SJCRH30 (cell line): ENCODE measurements around the gene FUT2. TPM values are rescaled to one million over a fixed set of nuclear protein-coding genes. Genes with fewer than 3 reads are reported as not detected.
"Not testable (repeated sequence)": the region's sequence is repeated elsewhere in the genome, so short reads cannot be mapped to it uniquely, and the experiment has no call there.

Source experiments
- DNase-seq, 2 experiments: peaks; one replicate each; pipeline ENCODE4 v3.0.0-alpha.2; 2015 to 2020
- H3K27ac ChIP-seq: fragments of 250-450 bp; sonication (Bioruptor Pico); 2 replicates; pipeline ENCODE4 v1.5.1; 2020; ENCODE audit warnings: mild to moderate bottlenecking, moderate library complexity
- H3K27me3 ChIP-seq: fragments of 250-450 bp; sonication (Bioruptor Pico); 2 replicates; pipeline ENCODE4 v1.5.1; 2020; ENCODE audit warnings: mild to moderate bottlenecking, moderate library complexity
- H3K36me3 ChIP-seq: fragments of 250-450 bp; sonication (Bioruptor Pico); 2 replicates; pipeline ENCODE4 v1.5.1; 2020; ENCODE audit warnings: mild to moderate bottlenecking, moderate library complexity
- H3K4me1 ChIP-seq: fragments of 250-450 bp; sonication (Bioruptor Pico); 2 replicates; pipeline ENCODE4 v1.5.1; 2020; ENCODE audit warnings: mild to moderate bottlenecking, moderate library complexity
- H3K4me3 ChIP-seq: fragments of 250-450 bp; sonication (Bioruptor Pico); 2 replicates; pipeline ENCODE4 v1.5.1; 2020; ENCODE audit warnings: mild to moderate bottlenecking, moderate library complexity
- H3K9me3 ChIP-seq: fragments of 250-450 bp; sonication (Bioruptor Pico); replicated peaks from 2 replicates; pipeline ENCODE4 v1.5.1; 2020; ENCODE audit warnings: mild to moderate bottlenecking, moderate library complexity
- total RNA-seq: library from RNA; depleted of rRNA; stranded (reverse); fragments of >200 nt; shearing (Covaris generic); gene quantifications from 2 replicates; pipeline ENCODE4 v1.2.3, GENCODE V29; 2014

The FUT2 gene
- total RNA-seq, 1 experiment from 2014 or later = 0.30 TPM

DNA sequence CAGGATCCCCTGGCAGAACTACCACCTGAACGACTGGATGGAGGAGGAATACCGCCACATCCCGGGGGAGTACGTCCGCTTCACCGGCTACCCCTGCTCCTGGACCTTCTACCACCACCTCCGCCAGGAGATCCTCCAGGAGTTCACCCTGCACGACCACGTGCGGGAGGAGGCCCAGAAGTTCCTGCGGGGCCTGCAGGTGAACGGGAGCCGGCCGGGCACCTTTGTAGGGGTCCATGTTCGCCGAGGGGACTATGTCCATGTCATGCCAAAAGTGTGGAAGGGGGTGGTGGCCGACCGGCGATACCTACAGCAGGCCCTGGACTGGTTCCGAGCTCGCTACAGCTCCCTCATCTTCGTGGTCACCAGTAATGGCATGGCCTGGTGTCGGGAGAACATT, 7.5 kb downstream of the FUT2 start:
- DNase-seq = no peak
- H3K27ac ChIP-seq = no peak overlapping the region
- H3K9me3 ChIP-seq = no peaks in the 10 kb centered on the region
- H3K4me3 ChIP-seq = no peak overlapping the region
- no peaks in the 10 kb centered on the region for H3K36me3 ChIP-seq
- no peaks in the 10 kb centered on the region for H3K27me3 ChIP-seq
- H3K4me1 ChIP-seq = peaks cover 3% of the 10 kb centered on the region; the same call in 1 of the 2 replicates

- DNase-seq = peak in 1 of 2 experiments; percentile 39
- H3K27me3 ChIP-seq = no peaks in the 10 kb centered on the region
- H3K27ac ChIP-seq = no peak overlapping the region
- no peaks in the 10 kb centered on the region for H3K36me3 ChIP-seq
- no peaks in the 10 kb centered on the region for H3K9me3 ChIP-seq
- no peak overlapping the region for H3K4me3 ChIP-seq
- H3K4me1 ChIP-seq = no peaks in the 10 kb centered on the region
Measured at GRCh38 chr19:48705431-48705830, 9.7 kb downstream of the FUT2 start.

DNA sequence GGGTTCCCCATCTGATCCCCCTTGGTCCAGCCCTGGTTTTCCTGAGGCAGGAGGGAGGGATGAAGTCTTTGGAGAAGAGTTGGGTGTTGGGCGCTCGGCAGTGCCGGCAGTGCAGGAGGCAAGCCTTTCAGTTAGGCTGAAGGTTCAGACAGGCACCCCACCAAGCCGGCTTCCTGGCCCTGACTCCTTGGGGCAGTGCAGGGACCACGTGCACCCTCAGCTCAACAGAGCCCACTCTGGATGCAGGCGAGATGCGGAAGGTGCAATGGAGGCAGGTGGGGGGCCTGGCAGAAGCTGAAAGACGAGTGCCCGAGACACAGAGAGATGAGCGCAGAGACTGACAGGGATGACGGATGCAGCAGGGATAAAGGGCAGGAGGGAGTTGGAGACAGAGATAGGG, 12.7 kb downstream of the FUT2 start:
- Histone ChIP-seq H3K27me3 (no peaks in the 10 kb centered on the region), H3K27ac (no peak overlapping the region), H3K4me1 (no peaks in the 10 kb centered on the region), H3K4me3 (no peak overlapping the region), H3K36me3 (peaks cover 15% of the 10 kb centered on the region), H3K9me3 (no peaks in the 10 kb centered on the region)
- DNase-seq = no peak

DNA sequence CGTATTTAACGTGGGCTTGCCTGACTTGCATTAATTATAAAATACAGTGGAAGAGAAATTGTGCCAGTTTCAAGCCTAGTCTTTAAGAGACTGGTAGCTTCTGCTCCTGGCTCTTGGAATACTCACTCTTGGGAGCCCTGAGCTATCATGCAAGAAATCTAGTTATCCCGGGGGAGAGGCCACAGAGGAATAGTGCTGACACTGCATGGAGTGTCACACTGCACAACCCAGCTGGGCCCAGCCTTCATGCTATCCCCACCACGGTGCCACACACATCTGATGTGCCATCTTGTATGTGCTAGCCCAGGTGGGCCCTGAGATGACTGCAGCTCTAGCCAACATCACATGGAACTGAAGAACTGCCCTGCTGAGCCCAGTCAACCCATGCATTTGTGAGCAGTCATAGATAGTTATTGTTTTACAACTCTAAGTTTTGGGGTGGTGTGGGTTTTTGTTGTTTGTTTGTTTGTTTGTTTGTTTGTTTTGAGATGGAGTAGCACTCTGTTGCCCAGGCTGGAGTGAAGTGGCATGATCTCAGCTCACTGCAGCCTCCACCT, 15.4 kb downstream of the FUT2 start:
- Histone ChIP-seq H3K27me3 (no peaks in the 10 kb centered on the region), H3K4me3 (no peak overlapping the region), H3K27ac (no peak overlapping the region), H3K9me3 (no peaks in the 10 kb centered on the region), H3K36me3 (peaks cover 40% of the 10 kb centered on the region), H3K4me1 (no peaks in the 10 kb centered on the region)
- DNase-seq = peak in 1 of 2 experiments; percentile 28

GRCh38 chr19:48713041-48713863, 17.5 kb downstream of the FUT2 start:
- H3K36me3 ChIP-seq = peaks cover 40% of the 10 kb centered on the region
- H3K27me3 ChIP-seq = no peaks in the 10 kb centered on the region
- no peak for DNase-seq
- H3K4me1 ChIP-seq = no peaks in the 10 kb centered on the region
- no peak overlapping the region for H3K4me3 ChIP-seq
- no peak overlapping the region for H3K27ac ChIP-seq
- no peaks in the 10 kb centered on the region for H3K9me3 ChIP-seq

DNA sequence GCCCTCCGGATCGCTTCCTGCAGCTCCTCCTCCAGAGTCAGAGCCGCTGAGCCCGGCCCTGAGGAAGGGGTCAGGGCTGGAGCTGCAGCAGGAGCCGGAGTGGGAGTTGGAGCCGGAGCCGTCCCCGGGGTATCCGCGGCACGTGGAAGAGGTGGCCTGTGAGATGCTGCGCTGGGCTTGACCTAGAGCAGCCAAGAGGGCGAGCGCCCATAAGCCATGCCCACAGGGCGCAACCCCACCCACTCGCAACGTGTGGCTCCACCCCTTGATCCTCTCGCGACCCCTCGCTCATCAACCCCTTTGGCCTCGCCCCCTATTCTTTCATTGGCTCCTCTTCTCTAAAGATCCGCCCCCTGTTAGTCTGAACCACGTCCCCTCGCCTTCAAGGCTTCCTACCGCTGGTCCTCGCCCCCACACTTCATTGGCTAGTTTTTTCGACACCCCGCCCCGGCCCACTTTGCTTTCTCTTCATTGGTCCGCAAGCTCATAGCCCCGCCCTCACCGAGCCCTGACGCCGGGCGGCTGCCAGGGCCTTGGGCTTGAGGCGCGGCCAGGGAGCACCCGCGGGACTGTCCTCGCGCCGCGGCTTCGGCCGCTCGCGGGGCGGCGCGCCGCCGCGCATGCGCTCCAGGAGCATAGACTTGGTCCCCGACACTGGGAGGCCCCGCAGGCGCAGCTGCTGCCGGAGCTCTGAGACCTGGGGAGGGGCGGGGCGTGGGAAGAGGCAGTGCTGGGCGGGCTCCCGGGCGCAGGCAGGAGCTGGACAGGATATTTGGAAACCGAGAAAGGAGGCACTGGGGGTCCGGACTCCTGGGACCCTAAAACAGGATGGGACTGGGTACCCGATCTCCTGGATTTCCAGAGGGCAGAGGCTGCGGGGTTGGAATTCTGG, 18.3 kb downstream of the FUT2 start:
- DNase-seq = peak in 1 of 2 experiments; percentile 13
- no peaks in the 10 kb centered on the region for H3K4me1 ChIP-seq

GRCh38 chr19:48714759-48715675, 19.2 kb downstream of the FUT2 start:
- H3K36me3 ChIP-seq = peaks cover 40% of the 10 kb centered on the region
- H3K27ac ChIP-seq = no peak overlapping the region
- no peaks in the 10 kb centered on the region for H3K9me3 ChIP-seq
- DNase-seq = no peak
- H3K4me1 ChIP-seq = no peaks in the 10 kb centered on the region
- H3K27me3 ChIP-seq = no peaks in the 10 kb centered on the region
- H3K4me3 ChIP-seq = no peak overlapping the region

More for the DNA sequence above, 18.3 kb downstream of the FUT2 start:
- H3K9me3 ChIP-seq = no peaks in the 10 kb centered on the region
- H3K36me3 ChIP-seq = peaks cover 40% of the 10 kb centered on the region
- no peak overlapping the region for H3K27ac ChIP-seq
- no peaks in the 10 kb centered on the region for H3K27me3 ChIP-seq
- no peak overlapping the region for H3K4me3 ChIP-seq

DNA sequence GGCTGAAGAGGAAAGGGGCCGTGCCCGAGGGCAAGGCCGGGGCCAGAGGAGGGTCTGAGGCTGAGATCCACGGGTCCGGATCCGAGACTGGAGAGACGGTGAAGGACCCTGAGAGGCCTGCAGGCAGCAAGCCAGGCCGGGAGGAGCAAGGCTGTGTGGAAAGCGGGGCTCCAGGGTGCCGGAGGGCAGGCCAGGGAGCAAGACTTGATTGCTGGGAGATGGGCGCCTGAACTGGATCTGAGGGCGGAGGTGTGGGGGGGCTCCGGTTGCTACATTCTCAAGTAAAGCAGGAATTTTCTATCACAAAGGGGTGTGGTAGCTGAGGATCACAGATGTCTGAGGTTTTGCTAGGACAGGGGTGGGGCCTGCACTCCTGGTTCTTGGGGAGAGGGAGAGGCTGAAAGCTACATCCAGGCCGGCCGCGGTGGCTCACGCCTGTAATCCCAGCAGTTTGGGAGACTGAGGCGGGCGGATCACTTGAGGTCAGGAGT, 20.0 kb downstream of the FUT2 start:
- H3K4me1 ChIP-seq = no peaks in the 10 kb centered on the region
- no peaks in the 10 kb centered on the region for H3K27me3 ChIP-seq
- DNase-seq = no peak
- H3K36me3 ChIP-seq = peaks cover 40% of the 10 kb centered on the region
- no peak overlapping the region for H3K4me3 ChIP-seq
- no peaks in the 10 kb centered on the region for H3K9me3 ChIP-seq
- no peak overlapping the region for H3K27ac ChIP-seq

- Histone ChIP-seq H3K4me3 (no peak overlapping the region), H3K27ac (no peak overlapping the region), H3K9me3 (no peaks in the 10 kb centered on the region), H3K4me1 (no peaks in the 10 kb centered on the region), H3K27me3 (no peaks in the 10 kb centered on the region), H3K36me3 (peaks cover 40% of the 10 kb centered on the region)
- DNase-seq = no peak
Measured at GRCh38 chr19:48716562-48717291, 21.0 kb downstream of the FUT2 start.

DNA sequence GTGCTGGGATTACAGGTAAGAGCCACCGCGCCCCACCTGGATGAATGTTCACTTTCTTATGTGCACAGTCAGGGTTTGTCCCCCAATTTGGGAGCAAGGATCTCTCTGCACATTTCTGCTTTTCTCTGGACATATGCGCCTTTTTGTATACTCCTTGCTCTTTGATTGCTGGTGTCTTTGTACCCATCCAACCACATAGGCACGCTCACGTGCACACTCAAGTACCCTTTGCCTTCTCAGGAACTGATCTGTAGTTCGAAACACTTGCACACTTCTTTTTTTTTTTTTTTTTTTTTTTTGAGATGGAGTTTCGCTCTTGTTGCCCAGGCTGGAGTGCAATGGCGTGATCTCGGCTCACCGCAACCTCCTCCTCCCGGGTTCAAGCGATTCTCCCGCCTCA, 22.3 kb downstream of the FUT2 start:
- H3K4me1 ChIP-seq, DNase-seq, H3K27ac ChIP-seq, H3K9me3 ChIP-seq, H3K27me3 ChIP-seq: not testable (repeated sequence)
- peak overlapping the region; percentile 68 for H3K4me3 ChIP-seq
- H3K36me3 ChIP-seq = peaks cover 28% of the 10 kb centered on the region

GRCh38 chr19:48718711-48719231, 23.0 kb downstream of the FUT2 start:
- H3K4me1 ChIP-seq = no peaks in the 10 kb centered on the region
- no peaks in the 10 kb centered on the region for H3K27me3 ChIP-seq
- peak overlapping the region; percentile 97 for H3K27ac ChIP-seq
- peaks cover 21% of the 10 kb centered on the region for H3K36me3 ChIP-seq
- no peaks in the 10 kb centered on the region for H3K9me3 ChIP-seq
- H3K4me3 ChIP-seq = peak overlapping the region; percentile 68
- peak; percentile 43 to 55 for DNase-seq

DNA sequence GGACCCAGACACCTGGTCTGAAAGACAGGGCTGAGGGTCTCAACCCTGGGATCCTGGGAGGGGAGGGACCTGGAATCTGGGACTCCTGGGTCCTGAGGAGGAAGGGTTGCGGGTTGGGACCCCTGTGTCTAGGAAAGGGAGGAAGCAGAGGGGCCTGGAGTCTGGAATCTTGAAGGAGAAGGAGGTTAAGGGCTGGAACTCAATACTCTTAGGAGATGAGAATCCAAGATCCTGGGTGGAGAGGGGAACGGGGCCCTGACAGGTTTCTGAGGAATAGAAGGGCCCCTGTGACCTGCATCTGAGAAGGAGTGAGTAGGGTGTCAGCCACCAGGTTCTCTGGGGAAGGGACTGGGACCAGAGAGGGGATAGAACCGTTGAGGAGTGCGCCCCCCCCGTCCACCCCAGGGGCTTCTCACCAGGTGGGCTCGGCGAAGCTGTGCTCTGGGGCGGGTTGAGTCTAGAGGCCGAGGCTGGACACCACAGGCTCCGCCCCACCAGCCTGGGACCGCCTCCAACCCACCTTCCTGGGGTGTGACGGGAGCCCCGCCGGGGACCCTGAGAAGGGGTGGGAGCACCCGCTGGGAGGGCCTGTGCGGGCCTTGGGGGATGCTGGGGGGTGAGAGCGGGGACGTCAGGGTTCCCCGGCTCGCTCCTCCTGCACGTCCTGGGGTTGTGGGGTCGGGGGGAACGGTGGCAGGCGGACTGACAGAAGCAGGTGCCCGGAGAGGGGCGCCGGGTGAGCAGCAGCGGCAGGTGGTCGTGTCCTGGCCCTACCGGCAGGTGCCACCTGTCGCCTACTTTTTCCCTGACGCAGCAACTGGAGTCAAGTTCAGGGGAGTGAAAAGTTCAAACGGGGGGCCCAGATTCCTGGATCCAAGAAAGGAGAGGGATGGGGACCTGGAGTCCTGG, 23.7 kb downstream of the FUT2 start, which contains the start of gene MAMSTR:
MAMSTR (minus strand) TSS at position 463 of the 909 bp plus-strand sequence. CDS start 694 bp downstream, outside the sequence.
- DNase-seq = peak; percentile 98 to 99
- H3K9me3 ChIP-seq = no peaks in the 10 kb centered on the region
- H3K27ac ChIP-seq = peak within 1 kb of the TSS; percentile 97
- peak within 1 kb of the TSS; percentile 68 for H3K4me3 ChIP-seq
- H3K4me1 ChIP-seq = peaks cover under 1% of the 10 kb centered on the region; the same call in 1 of the 2 replicates
- H3K36me3 ChIP-seq = peaks cover 16% of the 10 kb centered on the region
- no peaks in the 10 kb centered on the region for H3K27me3 ChIP-seq
